ENCODE results near the gene FNDC11.

DNA sequence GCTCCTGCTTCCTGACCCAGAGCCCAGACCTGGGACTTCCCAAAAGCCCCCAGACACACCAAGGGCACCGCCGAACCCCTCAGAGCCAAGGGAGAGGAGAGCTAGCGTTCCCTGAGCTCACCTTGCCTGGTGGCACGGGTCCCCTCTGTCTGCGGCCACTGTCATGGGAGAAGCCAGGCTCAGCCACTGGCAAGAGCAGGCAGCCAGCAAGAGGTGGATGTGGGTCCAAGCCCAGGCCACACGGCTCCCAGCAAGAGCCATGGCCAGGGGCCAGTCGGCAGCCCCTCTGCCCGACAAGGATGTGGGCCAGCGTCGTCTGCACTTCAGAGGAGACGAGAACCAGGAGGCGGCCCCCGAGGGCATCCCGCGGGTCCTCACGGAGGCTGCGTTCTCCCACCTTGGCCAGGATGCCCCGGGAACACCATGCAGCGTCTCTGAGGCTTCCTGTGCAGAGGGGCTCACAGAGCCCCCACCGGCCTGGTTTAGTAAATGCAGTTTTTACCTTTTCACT, 35.6 kb upstream of the FNDC11 start:
- TF ChIP-seq CTCF (IDR thresholded peaks at IDR 0.05), result no peak
- TF ChIP-seq POLR2AphosphoS5 (IDR thresholded peaks at IDR 0.05), result no peak
- TF ChIP-seq POLR2A (IDR thresholded peaks at IDR 0.05), result no peak

All from transverse colon (tissue), 4 donors.